Liver (tissue), 9 donors: ENCODE data around the gene CELF3. TPM values are rescaled to one million over a fixed set of nuclear protein-coding genes. Genes with fewer than 3 reads are reported as not detected.

Experiments
- DNase-seq: peaks from one replicate; pipeline ENCODE4 v3.0.0-alpha.2; 2017; ENCODE audit warnings: low spot score
- H3K27ac ChIP-seq, 2 donors: one replicate each; pipeline ENCODE4 v1.7.0; 2013; ENCODE audit warnings: inconsistent platforms in 2 of 2, low read length in 2 of 2, control low read depth in 1 of 2, low read depth in 1 of 2, mild to moderate bottlenecking in 1 of 2
- H3K27me3 ChIP-seq, 4 donors: one replicate each; pipeline versions ENCODE4 v1.6.1 to v1.7.0; 2013; ENCODE audit warnings: low read length in 3 of 4, inconsistent platforms in 1 of 4, mild to moderate bottlenecking in 1 of 4, moderate library complexity in 1 of 4; ENCODE audit not compliant: control insufficient read depth in 4 of 4, insufficient read depth in 4 of 4
- H3K36me3 ChIP-seq, 4 donors: one replicate each; pipeline versions ENCODE4 v1.6.1 to v1.7.0; 2013; ENCODE audit warnings: low read length in 3 of 4, mild to moderate bottlenecking in 3 of 4, low read depth in 1 of 4, moderate library complexity in 1 of 4; ENCODE audit not compliant: control insufficient read depth in 4 of 4, insufficient read depth in 3 of 4
- H3K4me1 ChIP-seq, 4 donors: one replicate each; pipeline versions ENCODE4 v1.6.1 to v1.7.0; 2013; ENCODE audit warnings: low read length in 3 of 4, mild to moderate bottlenecking in 3 of 4, moderate library complexity in 1 of 4; ENCODE audit not compliant: control insufficient read depth in 4 of 4, insufficient read depth in 4 of 4
- H3K4me3 ChIP-seq, 3 donors: one replicate each; pipeline versions ENCODE4 v1.6.1 to v1.7.0; 2013; ENCODE audit warnings: low read length in 3 of 3, control low read depth in 1 of 3, low read depth in 1 of 3, mild to moderate bottlenecking in 1 of 3
- H3K9ac ChIP-seq, 2 donors: one replicate each; pipeline ENCODE4 v1.7.0; 2013; ENCODE audit warnings: low read length in 2 of 2, mild to moderate bottlenecking in 2 of 2, moderate library complexity in 2 of 2, control low read depth in 1 of 2, low read depth in 1 of 2
- H3K9me3 ChIP-seq, 4 donors: one replicate each; pipeline versions ENCODE4 v1.6.1 to v1.7.0; 2013; ENCODE audit warnings: low read length in 3 of 4; ENCODE audit not compliant: control insufficient read depth in 4 of 4
- EGR1 ChIP-seq, 2 donors: IDR thresholded peaks; 2 replicates each; pipeline ENCODE4 v1.6.1; 2016 to 2018; ENCODE audit warnings: antibody characterized with exemption in 2 of 2, low read depth in 2 of 2
- FOXA1 ChIP-seq: IDR thresholded peaks from 2 replicates; pipeline ENCODE4 v1.6.1; 2016; ENCODE audit warnings: antibody characterized with exemption
- GABPA ChIP-seq, 2 donors: IDR thresholded peaks in 1 of 2; conservative IDR thresholded peaks in 1 of 2; 2 replicates each; pipeline ENCODE4 v1.6.1; 2016; ENCODE audit warnings: antibody characterized with exemption in 2 of 2, mild to moderate bottlenecking in 1 of 2, moderate library complexity in 1 of 2
- HNF4A ChIP-seq, 2 donors: conservative IDR thresholded peaks; 2 replicates each; pipeline ENCODE4 v1.6.1; 2016; ENCODE audit warnings: antibody characterized with exemption in 2 of 2, mild to moderate bottlenecking in 2 of 2
- HNF4G ChIP-seq: IDR thresholded peaks from 2 replicates; pipeline ENCODE4 v1.6.1; 2016; ENCODE audit warnings: antibody characterized with exemption
- JUND ChIP-seq, 2 donors: IDR thresholded peaks; 2 replicates each; pipeline ENCODE4 v1.6.1; 2016; ENCODE audit warnings: antibody characterized with exemption in 2 of 2
- MAX ChIP-seq: IDR thresholded peaks from 2 replicates; pipeline ENCODE4 v1.6.1; 2016; ENCODE audit warnings: antibody characterized with exemption
- NR2F2 ChIP-seq: IDR thresholded peaks from 2 replicates; pipeline ENCODE4 v1.6.1; 2016; ENCODE audit warnings: antibody characterized with exemption
- RAD21 ChIP-seq, 2 donors: IDR thresholded peaks; 2 replicates each; pipeline ENCODE4 v1.6.1; 2016; ENCODE audit warnings: antibody characterized with exemption in 2 of 2, mild to moderate bottlenecking in 2 of 2
- REST ChIP-seq: IDR thresholded peaks from 2 replicates; pipeline ENCODE4 v1.6.1; 2016; ENCODE audit warnings: antibody characterized with exemption, mild to moderate bottlenecking
- RXRA ChIP-seq, 2 donors: IDR thresholded peaks; 2 replicates each; pipeline ENCODE4 v1.6.1; 2017 to 2018; ENCODE audit warnings: antibody characterized with exemption in 2 of 2, mild to moderate bottlenecking in 1 of 2
- TAF1 ChIP-seq: conservative IDR thresholded peaks from 2 replicates; pipeline ENCODE4 v1.6.1; 2016; ENCODE audit warnings: antibody characterized with exemption, mild to moderate bottlenecking
- YY1 ChIP-seq: IDR thresholded peaks from 2 replicates; pipeline ENCODE4 v1.6.1; 2016; ENCODE audit warnings: antibody characterized with exemption, mild to moderate bottlenecking
- WGBS: extraction: QIAGEN DNeasy Blood & Tissue Kit; methylation state at CpG from one replicate; pipeline ENCODE4 v1.1.7; 2013; 5-methylcytosine and 5-hydroxymethylcytosine counted together
- polyA plus RNA-seq, 2 donors: library from polyadenylated mRNA; stranded (reverse) in 1 of 2; unstranded in 1 of 2; fragments of 200-250 nt in 1 of 2; fragments of >200 nt in 1 of 2; fragmentation: Nextera tagmentation in 1 of 2; extraction: Ambion mirVana in 1 of 2; gene quantifications; one replicate each; pipeline versions ENCODE4 v1.2.1 to v1.2.3, GENCODE V29; 2013 to 2015
- total RNA-seq, 2 donors: library from RNA; depleted of rRNA; stranded (reverse); fragments of >200 nt; gene quantifications; one replicate each; pipeline ENCODE4 v1.2.3, GENCODE V29; 2014
- TF ChIP-seq, protein P1 (sequence below): IDR thresholded peaks from 2 replicates; pipeline ENCODE4 v1.6.1; 2016; ENCODE audit warnings: antibody characterized with exemption
- TF ChIP-seq, protein P2 (sequence below): IDR thresholded peaks from 2 replicates; pipeline ENCODE4 v1.6.1; 2016; ENCODE audit warnings: antibody characterized with exemption
- donor health status: healthy.
- donor health status: healthy.
- donor health status: healthy.
- donor health status: healthy.
- donor health status: healthy.

CELF3 gene
- total and polyA plus RNA-seq, 4 donors, result 0.28 TPM; not detected in 3

DNA sequence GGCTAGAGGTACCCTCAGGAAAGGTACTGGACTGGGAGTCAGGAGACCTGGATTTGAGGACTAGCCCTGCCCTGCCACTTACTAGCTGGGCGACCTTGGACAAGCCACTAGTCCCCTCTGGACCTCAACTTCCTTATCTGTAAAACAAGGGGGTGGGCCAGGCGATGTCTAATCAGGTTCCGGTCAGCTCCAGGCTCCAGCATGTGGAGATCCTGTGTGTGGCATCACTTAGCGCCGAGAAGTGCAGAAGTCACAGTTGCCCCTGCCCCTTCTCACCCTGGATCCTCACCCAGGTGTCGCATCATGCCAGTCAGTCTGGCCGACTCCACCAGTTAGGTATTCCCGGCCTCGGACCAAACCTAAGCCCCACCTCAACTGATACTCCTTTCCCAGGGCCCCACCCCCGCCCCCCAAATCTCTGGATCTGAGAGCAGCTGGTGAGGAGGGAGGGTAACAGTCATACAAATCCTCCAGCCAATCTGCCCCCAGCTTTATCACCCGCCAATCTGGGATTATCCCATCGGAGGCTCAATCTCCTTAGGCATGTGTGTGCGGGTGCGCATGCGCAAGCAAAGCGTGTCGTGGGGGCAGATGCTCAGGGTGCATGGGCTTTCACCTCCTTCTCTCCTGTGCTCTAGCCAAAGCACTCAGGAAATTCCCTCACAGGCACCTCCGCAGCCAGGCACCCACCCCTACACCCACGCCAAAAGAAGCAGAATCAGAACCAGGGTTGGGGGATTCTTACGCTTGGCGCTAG, 5.4 kb downstream of the CELF3 start:
- peaks cover 0 to 3% (median 0%) of the 10 kb centered on the region in 4 donors for H3K27me3 ChIP-seq

DNA sequence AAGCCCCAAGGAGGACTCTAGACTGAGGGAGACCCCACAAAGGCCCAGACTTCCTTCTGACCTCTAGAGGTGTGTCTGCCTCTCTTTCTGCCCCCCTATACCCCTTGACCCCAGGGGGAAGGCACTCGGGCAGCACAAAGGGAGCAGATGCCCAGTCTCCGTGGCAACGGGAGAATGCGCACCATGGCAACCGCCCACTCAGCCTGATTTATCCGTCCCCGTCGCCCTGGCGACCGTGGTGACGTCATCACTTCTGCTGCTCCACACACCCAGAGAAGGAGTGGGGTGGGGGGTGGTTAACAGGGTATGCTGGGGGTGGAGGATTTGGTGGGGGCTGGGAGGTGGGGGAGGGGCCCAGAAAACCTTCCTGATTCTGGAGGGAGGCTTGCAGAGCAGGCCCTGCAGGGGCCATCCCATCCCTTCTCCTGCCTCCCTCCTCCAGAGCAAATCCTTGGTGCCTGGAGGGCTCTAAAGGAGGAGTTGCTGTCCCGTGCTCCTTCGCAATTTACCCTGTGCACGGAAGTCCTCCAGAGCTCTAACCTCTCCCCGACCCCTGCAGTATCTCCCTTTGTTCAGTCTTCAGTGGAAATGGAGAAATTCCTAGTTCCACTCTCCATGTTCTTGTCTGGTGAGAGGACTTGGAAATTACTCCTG, 6.3 kb downstream of the CELF3 start:
- Histone ChIP-seq H3K27me3 (peaks cover 0 to 2% (median 0%) of the 10 kb centered on the region in 4 donors), H3K36me3 (no peaks in the 10 kb centered on the region), H3K27ac (no peak overlapping the region), H3K9me3 (no peaks in the 10 kb centered on the region), H3K9ac (no peak overlapping the region), H3K4me1 (no peaks in the 10 kb centered on the region), H3K4me3 (no peak overlapping the region)
- WGBS, result 68% methylated on average over 15 of the region's 15 CpGs
- no peak for DNase-seq
- no peak for TF ChIP-seq YY1
- TF ChIP-seq MAX, result no peak
- TF ChIP-seq RXRA (IDR thresholded peaks at IDR 0.05), result no peak
- TF ChIP-seq, protein P1, sequence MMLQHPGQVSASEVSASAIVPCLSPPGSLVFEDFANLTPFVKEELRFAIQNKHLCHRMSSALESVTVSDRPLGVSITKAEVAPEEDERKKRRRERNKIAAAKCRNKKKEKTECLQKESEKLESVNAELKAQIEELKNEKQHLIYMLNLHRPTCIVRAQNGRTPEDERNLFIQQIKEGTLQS, result no peak
- TF ChIP-seq NR2F2, result no peak
- TF ChIP-seq HNF4A (conservative IDR thresholded peaks at IDR 0.05), result no peak
- no peak for TF ChIP-seq TAF1
- TF ChIP-seq FOXA1, result no peak
- no peak for TF ChIP-seq HNF4G
- TF ChIP-seq, protein P2, sequence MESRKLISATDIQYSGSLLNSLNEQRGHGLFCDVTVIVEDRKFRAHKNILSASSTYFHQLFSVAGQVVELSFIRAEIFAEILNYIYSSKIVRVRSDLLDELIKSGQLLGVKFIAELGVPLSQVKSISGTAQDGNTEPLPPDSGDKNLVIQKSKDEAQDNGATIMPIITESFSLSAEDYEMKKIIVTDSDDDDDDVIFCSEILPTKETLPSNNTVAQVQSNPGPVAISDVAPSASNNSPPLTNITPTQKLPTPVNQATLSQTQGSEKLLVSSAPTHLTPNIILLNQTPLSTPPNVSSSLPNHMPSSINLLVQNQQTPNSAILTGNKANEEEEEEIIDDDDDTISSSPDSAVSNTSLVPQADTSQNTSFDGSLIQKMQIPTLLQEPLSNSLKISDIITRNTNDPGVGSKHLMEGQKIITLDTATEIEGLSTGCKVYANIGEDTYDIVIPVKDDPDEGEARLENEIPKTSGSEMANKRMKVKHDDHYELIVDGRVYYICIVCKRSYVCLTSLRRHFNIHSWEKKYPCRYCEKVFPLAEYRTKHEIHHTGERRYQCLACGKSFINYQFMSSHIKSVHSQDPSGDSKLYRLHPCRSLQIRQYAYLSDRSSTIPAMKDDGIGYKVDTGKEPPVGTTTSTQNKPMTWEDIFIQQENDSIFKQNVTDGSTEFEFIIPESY, result no peak
- no peak for TF ChIP-seq EGR1 (IDR thresholded peaks at IDR 0.05; ENCODE audit: low read depth in 2 of 2)

More for the DNA sequence above, 5.4 kb downstream of the CELF3 start:
- no peaks in the 10 kb centered on the region for H3K36me3 ChIP-seq
- H3K27ac ChIP-seq, result no peak overlapping the region
- TF ChIP-seq, protein P1, result no peak
- TF ChIP-seq MAX, result no peak
- no peak for TF ChIP-seq RAD21 (IDR thresholded peaks at IDR 0.05)
- no peak for TF ChIP-seq REST
- no peak for TF ChIP-seq GABPA (IDR thresholded peaks at IDR 0.05 in 1 of 2, conservative IDR thresholded peaks at IDR 0.05 in 1 of 2)
- TF ChIP-seq HNF4A (conservative IDR thresholded peaks at IDR 0.05), result no peak
- no peak for TF ChIP-seq YY1
- no peak for TF ChIP-seq JUND (IDR thresholded peaks at IDR 0.05)
- no peak for TF ChIP-seq TAF1
- TF ChIP-seq HNF4G, result no peak
- TF ChIP-seq NR2F2, result no peak
- no peak for TF ChIP-seq EGR1 (IDR thresholded peaks at IDR 0.05; ENCODE audit: low read depth in 2 of 2)
- TF ChIP-seq, protein P2, result no peak
- no peak for DNase-seq
- H3K4me1 ChIP-seq, result no peaks in the 10 kb centered on the region
- 89% methylated on average over 21 of the region's 21 CpGs for WGBS
- H3K9me3 ChIP-seq, result no peaks in the 10 kb centered on the region
- no peak overlapping the region for H3K9ac ChIP-seq
- no peak overlapping the region for H3K4me3 ChIP-seq
